ENCODE measurements around the gene SMPD4.
"Not testable (repeated sequence)": the region's sequence is repeated elsewhere in the genome, so short reads cannot be mapped to it uniquely, and the experiment has no call there.

- TF ChIP-seq, protein P1, sequence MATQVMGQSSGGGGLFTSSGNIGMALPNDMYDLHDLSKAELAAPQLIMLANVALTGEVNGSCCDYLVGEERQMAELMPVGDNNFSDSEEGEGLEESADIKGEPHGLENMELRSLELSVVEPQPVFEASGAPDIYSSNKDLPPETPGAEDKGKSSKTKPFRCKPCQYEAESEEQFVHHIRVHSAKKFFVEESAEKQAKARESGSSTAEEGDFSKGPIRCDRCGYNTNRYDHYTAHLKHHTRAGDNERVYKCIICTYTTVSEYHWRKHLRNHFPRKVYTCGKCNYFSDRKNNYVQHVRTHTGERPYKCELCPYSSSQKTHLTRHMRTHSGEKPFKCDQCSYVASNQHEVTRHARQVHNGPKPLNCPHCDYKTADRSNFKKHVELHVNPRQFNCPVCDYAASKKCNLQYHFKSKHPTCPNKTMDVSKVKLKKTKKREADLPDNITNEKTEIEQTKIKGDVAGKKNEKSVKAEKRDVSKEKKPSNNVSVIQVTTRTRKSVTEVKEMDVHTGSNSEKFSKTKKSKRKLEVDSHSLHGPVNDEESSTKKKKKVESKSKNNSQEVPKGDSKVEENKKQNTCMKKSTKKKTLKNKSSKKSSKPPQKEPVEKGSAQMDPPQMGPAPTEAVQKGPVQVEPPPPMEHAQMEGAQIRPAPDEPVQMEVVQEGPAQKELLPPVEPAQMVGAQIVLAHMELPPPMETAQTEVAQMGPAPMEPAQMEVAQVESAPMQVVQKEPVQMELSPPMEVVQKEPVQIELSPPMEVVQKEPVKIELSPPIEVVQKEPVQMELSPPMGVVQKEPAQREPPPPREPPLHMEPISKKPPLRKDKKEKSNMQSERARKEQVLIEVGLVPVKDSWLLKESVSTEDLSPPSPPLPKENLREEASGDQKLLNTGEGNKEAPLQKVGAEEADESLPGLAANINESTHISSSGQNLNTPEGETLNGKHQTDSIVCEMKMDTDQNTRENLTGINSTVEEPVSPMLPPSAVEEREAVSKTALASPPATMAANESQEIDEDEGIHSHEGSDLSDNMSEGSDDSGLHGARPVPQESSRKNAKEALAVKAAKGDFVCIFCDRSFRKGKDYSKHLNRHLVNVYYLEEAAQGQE (IDR thresholded peaks at IDR 0.05; ENCODE audit: low read depth) = not testable (repeated sequence)
- TF ChIP-seq, protein P2, sequence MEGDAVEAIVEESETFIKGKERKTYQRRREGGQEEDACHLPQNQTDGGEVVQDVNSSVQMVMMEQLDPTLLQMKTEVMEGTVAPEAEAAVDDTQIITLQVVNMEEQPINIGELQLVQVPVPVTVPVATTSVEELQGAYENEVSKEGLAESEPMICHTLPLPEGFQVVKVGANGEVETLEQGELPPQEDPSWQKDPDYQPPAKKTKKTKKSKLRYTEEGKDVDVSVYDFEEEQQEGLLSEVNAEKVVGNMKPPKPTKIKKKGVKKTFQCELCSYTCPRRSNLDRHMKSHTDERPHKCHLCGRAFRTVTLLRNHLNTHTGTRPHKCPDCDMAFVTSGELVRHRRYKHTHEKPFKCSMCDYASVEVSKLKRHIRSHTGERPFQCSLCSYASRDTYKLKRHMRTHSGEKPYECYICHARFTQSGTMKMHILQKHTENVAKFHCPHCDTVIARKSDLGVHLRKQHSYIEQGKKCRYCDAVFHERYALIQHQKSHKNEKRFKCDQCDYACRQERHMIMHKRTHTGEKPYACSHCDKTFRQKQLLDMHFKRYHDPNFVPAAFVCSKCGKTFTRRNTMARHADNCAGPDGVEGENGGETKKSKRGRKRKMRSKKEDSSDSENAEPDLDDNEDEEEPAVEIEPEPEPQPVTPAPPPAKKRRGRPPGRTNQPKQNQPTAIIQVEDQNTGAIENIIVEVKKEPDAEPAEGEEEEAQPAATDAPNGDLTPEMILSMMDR (IDR thresholded peaks at IDR 0.05 in 2 of 3, conservative IDR thresholded peaks at IDR 0.05 in 1 of 3; ENCODE audit: borderline replicate concordance in 1 of 3, insufficient read depth in 1 of 3, low read depth in 2 of 3, low read length in 2 of 3) = not testable (repeated sequence)
- not testable (repeated sequence) for TF ChIP-seq EZH2 (IDR thresholded peaks at IDR 0.05)
Measured at GRCh38 chr2:130152136-130152815, 29.1 kb downstream of the SMPD4 start.
